Measurements from ENCODE around the gene ZNRF2.

The ZNRF2 gene

DNA sequence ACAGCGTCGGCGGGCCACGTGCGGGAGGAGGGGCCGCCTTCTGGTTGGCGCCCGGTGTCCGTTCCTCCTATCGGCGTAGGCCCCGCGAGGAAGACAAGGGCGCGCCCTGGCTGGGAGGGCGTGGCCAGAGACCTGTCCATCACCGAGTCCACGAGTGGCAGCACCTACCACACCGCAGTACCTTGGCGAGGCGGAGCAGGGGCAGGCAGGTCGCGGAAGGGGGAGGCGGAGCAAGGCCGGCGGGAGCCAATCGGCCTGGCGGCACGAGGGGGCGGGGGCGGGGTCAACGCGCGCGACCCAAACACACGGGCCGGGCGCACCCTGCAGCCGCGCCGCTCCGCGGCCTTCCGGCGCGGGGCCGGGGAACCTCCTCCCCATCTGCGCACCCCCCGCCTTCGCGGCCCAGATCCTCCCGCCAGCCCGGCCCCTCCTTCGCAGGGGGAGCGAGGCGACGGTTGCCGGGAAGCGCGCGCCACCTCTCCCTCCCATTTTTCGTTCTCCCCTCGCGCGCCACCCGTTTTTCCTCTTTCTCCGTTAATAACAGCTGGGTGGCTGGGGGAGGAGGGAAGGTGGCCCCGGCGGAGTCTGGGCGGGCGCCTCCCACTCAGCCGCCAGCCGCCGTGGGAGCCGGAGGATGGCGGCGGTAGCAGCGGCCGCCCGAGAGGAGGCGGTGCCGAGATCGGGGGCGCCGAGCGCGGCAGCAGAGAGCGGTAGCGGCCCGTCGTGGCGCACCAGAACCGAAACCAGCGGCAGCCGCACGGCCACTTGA is at the start of gene ZNRF2:
ZNRF2 (plus strand) TSS at position 300 of the 769 bp plus-strand sequence. CDS start 761 bp downstream, outside the sequence.
- DNase-seq (ENCODE audit: low read depth in 3 of 3): peak; percentile 96 to 99 (median 97)

DNA sequence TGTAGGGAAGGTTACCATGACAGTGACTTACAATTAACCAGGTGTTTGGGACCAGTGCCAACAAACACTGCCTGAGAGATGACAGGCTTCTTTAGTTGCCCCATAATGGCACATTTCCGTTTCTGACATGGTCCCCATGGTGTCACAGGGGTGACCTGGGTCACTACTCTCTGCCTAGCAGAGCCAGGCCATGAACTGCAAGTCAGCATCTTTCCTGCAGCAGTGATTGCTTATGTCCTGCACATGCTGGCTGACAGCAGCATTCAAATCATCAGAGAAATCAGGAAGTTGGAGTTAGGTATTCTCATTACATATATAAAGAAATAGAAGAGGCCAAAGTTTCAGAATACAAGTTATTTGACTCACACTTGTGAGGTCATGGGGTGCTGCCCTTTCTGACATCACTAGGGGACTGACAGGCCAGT is 47.1 kb upstream of the ZNRF2 start:
- no peak for DNase-seq (ENCODE audit: low read depth in 3 of 3)

DNA sequence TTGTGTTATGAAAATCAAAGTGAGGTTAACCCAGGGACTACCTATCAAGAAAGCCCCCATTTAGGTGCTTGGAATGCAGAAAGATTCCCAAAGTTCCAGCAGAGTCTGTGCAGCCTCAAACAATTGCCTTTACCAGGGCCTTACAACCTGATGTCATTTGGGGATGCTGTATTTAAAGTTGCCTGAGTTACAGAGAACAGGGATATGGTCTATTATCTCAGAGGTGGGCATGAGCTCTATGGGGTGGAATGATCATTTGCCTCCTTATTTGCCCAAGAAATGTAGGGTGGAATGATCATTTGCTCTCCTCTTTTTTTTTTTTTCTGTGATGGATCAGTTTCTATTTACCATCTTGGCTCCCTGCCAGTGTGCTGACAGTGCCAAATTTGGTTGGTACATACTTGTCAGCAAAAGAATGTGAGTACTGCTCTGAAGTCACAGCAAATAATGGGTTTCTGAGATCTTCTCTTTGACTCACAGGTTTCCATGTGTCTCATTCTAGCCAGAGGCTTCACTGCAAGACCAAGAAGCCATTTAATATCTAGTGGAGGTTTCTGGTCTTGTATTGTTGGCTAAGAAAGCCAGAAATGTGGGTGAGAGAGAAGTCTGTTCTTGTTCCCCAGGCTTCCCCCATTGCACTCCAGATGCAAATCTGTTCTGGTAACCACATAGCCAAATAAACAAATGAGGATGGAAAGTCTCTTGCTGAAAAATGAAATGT is 45.5 kb upstream of the ZNRF2 start:
- peak in 2 of 3 experiments; percentile 1 to 32 for DNase-seq (ENCODE audit: low read depth in 3 of 3)

DNA sequence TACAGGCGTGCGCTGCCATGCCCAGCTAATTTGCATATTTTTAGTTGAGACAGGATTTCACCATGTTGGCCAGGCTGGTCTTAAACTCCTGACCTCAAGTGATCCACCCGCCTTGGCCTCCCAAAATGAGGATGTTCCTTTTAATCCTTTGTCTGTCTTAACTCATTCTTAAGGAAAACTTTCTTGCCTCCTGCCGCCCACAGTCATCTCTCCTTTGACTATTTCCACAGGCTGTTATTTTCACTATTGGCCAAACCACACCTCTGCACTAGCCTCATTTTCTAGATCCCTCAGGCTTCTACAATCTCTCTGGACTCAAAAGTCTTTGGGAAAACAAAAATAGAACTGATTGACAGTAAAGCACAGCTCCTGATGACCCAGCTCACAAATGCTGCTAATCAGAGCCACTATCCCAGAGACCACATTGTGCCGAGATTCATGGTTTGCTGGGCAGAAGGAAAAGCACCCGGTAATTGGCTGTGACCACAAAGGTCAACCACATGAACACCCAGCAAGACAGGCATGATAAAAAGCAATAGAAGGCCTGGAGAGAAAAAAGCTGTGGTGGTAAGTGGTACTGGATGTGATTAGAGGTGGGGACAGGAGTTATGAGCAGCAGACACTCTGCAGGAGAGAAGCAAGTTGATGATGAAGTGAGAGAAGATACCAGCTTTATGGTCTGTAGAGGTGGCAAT is 44.1 kb upstream of the ZNRF2 start:
- DNase-seq (ENCODE audit: low read depth in 3 of 3): no peak

DNA sequence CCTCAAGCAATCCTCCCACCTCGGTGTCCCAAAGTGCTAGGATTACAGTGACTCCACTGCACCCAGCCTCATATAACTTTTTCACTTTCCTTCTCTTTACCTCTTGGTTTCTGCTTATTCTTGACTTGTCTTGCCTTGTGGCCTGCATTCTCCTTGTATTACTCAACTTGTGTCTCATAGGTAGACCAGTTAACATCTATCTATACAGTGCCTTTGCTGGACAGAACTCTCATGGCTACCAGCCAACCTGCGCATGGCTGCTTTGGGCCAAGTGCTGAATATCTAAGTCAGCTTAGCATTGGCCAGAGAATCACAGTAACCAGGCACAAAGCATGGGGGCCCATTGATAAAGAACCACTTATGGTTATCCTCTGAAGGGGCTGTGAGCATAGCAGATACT is 42.6 kb upstream of the ZNRF2 start:
- DNase-seq (ENCODE audit: low read depth in 3 of 3): no peak

DNA sequence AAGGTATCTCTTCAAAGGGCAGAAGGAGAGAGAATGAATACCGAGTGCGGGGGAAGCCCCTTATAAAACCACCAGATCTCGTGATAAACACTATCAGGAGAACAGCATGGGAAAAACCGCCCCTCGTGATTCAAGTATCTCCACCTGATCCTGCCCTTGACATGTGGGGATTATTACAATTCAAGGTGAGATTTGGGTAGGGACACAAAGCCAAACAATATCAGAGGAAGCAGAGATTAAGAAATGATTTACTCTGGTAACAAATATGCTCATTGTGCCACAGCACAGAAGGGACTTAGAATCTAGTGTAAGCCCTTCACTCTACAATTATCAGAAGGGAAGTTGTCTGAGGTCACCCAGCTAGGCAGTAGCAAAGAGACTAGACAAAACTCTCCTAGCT is 40.1 kb upstream of the ZNRF2 start:
- DNase-seq (ENCODE audit: low read depth in 3 of 3): no peak

DNA sequence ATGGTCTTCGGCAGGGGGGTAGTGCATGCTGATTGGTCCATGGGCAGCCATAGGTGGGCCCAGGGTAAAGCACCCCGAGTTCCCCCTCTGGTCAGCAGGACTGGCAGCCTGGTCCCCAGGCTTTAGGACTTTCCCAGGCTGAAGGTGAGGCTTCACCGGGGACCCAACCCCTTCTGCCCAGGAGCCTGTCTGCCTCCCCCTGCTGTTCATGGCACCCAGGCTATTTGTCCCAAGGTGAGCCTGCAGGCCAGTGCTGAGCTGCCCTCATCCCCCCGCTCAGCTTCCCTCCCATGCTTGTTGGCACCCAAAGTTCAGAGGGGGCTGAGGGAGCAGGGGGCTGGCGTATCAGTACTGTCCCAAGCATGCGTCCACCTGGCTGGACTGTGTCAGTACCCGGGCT is 38.5 kb upstream of the ZNRF2 start:
- DNase-seq (ENCODE audit: low read depth in 3 of 3): no peak

DNA sequence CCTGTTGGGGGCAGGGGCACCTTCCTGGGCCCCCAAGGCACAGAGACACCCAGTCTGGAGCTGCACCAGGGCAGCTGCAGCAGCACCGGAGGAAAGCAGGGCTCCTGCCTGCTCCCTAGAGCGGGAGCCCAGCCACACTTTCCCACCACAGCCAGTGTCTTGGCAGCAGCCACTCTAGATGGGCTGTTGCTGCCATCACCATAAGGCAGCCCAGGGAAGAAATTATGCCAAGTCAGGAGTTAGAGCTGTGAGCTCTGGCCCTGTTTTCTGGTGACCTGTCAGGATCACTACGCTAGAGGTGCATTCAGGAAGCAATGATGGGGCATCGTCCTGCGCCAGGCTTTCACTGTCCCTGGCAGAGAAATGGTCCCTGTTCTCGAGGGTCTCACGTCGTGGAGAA is 38.0 kb upstream of the ZNRF2 start:
- DNase-seq (ENCODE audit: low read depth in 3 of 3): no peak

DNA sequence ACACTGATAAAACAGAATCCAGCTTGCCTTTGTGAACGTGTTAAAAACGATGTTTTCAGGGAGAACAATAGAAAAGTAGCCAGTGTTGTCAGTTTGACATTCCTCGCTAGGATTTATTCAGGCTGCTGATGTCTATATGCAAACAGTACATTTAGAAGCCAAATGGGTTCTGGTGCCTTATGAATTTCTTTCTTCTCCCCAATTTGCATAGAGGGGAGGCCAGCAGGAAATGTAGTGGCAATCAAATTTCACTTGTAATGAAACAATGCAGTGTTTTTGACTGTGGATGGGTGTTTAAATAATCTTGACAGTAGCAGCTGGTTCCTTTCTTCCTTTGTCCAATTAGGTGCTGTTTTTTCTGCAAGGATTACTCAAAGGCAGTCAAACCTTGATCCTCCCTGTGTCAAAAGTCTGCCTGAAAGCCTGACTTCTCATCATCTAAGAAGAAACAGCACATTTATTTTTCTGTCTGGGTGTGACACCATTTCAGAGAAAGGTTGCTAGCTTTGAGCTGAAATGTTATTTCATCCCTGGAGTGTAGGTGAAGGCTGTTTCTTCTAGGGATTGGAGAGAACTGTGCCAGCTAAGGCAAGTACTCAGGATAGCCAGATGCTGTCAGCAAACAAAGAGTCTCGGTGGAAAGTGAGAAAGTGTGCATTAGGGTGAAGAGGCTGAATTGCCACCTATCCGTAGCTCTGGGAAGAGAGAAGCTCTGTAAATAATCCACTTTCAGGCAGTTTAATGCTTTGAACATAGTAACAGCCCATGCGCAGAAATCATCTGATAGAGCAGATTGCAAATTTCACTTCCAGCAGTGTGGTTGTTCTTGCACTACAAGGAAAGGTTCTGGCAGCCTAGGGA is 36.6 kb upstream of the ZNRF2 start:
- DNase-seq (ENCODE audit: low read depth in 3 of 3): no peak

DNA sequence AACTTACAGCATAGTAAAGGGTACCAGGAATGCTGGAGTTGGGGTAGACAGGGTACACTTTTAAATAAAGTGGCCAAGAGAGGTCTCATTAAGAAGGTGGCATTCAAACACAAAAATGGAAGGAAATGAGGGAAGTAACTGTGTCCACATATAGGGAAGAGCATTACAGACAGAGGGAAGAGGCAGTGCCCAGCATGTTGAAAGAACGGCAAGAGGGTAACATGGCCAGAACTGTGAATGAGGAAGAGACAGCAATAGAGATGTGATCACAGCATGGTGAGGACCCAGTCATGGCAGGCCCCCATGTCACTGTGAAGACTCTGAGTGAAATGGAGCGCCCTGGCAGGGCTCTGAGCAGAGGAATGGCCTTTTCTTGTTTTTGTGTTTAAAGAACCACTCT is 35.1 kb upstream of the ZNRF2 start:
- no peak for DNase-seq (ENCODE audit: low read depth in 3 of 3)

DNA sequence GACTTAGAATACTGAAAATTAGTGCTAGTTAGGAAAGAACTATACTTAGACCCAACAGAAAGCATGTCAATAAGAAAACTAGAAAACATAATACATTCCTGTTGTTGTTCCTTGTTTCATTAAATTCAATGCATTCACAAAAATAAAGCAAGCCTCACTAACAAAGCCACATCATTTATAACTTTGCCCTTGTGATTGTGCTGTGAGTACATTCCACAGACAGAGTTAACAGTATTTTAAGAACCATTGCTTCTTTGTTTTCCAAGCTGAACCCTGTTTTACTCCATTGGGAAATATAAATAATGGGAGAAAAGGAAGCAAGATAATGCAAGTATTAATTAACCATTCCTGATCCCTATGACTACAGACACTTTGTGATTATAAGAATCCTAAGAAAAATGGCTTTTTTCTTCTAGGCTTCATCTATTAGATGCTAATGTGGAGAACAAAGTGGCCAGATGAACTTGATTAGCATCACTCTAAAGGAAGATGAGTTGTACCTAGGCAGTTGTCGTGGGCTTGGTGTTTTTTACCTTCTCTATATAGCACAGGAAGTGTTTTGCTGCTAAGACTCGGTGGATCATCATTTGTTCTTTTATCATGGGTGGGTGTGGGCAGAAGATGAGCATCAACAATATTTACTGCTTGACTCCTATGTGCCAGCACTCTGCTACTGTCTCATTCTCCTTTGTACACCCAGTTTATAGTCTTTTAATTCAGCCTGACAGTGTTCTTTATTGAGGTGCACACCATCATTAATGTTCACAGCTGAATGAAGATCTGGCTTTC is 34.2 kb upstream of the ZNRF2 start:
- no peak for DNase-seq (ENCODE audit: low read depth in 3 of 3)

DNA sequence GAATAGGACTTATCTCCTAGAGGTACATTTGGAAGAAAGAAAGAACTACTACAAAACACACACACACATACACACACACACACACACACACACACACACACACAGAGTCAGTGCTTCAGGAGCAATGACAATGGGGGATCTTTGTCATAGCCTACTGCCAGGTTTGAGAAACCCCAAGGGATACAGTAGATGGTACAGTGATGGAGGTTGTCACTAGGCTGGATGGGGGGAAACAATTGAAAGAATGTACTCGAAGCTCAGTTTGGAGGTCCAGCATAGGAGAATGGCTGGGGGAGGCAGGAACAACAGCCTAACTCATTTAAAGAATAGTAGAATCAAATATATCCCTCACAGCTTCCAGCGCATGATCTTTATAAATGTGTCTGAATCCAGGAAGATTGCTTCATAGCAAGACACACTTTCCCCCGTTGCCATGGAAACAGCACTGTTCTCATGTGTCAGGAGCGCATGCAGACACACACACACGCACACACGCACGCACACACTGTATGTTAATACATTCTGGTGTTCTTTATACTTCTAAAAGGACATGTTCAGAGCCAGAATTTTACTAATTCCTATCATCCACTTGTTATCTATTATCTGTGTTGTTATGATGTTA is 32.6 kb upstream of the ZNRF2 start:
- DNase-seq (ENCODE audit: low read depth in 3 of 3): no peak

DNA sequence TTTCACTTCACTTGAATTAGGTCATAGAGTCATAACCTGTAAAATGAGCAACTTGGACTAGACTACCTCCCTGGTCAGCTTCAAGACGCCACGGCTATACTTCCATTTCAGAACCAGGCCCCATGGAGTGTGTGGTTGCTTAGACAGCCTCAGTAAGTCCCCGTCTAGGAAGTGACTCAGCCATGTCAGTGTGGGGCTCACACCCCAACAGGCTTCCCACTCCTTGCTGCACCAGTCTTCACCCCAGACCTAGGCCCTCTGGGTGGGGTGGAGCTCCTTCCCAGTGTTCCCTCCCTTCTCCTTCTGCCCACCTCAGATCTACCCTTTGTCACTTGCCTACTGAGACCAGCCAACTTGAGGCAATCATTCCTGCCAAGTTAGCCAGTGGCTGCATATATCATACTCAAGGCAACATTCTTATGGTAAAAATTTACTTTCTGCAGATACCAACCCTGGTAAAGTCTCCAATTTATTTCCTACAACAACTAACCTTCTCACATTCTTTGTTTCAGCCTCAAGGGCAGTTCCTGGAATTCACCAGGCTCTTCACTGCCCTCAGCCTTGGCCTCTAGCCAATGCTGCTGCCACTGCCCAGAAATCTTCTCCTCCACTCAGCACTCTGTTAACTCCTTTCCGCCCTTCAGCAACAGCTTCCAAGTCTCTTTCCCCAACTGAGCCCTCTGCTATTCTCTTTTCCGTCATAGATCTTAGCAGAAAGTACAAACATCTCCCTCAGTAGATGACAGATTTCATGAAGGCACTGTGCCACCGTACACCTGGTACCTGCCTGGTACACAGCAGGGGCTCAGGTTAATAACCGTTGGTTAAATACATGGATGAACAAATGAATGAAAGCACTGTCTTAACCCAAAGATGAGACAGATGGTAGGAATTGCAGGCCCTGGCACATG is 31.3 kb upstream of the ZNRF2 start:
- no peak for DNase-seq (ENCODE audit: low read depth in 3 of 3)

DNA sequence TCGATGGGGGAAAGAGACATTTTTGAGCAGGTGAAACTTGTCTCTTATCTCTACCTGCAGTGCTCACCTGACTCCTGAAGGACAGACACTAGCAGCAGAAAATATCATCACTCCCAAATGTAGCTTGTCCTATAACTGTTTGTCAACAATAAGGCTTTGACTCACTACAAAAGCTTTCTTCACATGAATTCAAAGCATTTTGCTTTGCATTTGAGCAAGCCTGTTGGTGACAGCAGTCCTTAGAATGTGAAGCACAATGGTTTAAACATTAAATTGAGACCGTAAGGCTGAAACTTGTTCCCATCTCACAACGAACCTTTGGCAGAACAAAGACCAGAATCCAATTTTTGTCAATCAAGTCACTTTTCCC is 30.6 kb upstream of the ZNRF2 start:
- DNase-seq (ENCODE audit: low read depth in 3 of 3): no peak

DNA sequence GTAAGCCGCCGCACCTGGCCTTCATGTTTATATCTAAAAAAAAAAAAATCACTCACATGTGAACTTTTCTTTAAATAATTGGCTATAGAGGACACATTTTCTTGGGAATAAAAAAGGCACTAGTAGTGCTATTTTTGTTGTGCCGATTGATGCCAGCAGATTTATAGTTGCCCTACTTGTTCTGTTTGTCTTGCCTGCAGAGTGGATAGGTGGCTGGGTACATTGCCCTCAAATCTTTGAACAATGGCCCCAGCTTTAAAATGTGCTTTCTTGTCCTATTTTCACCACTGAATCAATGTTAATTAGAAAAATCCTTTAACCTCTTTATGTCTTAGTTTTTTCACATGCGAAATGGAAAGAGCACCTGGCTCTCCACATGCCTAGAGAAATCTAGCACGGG is 30.1 kb upstream of the ZNRF2 start:
- no peak for DNase-seq (ENCODE audit: low read depth in 3 of 3)

DNA sequence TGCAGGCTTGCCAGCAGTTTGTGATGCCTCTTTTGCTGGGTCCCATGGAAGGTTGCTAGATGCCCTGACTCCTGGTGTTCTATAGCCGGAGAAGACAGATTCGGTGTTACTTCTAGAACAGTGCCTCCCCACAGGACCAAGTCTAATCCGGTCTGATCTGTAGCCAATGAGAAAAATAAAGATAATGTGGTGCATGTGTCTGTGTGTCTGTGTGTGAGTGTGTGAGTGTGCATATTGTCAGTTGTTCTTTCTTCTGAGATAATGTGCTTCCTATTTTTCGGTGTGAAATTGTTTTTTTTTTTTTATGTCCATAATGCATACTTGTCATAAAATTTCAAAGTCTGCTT is 29.7 kb upstream of the ZNRF2 start:
- no peak for DNase-seq (ENCODE audit: low read depth in 3 of 3)

DNA sequence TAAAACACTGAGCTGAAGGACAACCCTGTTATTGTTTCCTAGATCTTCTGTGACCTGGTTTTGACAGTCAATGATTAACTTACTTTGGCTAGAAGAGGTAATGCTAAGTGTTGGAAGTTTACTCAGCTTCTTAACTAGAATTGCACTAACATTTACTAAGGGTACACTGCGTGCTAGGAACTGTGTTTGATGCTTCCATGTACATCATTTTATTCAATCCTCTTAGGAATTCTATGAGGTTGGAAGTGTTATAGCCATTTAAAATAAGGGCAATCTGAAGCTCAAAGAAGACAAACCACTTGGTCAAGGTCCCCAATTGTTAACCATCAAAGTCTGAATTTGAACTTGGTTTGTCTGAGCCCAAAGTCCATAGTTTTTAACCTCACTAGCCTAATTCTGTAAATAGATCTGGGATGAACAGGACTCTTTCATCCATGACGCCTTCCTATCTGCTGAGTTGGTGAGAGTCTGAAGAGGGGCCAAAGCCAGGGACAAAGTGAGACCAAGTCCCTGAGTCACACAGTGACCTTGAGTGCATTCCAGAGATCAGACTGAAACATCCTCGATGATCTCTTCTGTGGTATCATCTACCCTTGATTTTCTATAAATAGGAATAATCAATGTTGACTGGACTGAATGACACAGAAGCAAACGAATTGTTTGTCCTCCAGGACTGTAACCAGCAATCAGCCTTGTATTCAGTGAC is 29.2 kb upstream of the ZNRF2 start:
- no peak for DNase-seq (ENCODE audit: low read depth in 3 of 3)

DNA sequence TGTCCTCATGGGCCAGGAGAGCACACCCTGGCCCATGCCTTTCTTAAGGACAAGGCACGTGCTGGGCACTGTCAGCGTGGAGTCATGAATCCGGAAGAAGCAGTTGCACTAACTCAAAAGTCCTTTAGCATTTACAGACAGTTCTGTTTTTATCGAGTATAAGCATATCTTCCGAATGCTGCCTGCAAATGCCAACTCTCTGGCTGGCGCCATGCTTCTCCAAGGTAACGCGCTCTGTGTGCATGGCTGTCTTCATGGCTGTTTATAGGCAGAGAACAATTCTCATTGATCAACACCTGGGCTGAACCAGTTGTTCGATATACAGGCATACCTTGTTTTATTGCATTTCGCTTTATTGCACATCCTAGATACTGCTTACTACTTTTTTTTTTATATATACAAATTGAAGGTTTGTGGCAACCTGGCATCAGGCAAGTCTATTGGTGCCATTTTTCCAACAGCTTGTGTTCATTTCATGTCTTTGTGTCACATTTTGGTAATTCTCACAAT is 28.0 kb upstream of the ZNRF2 start:
- DNase-seq (ENCODE audit: low read depth in 3 of 3): no peak
